Fibroblast of skin of scalp (primary cell): ENCODE data around the gene HEATR3. TPM values are rescaled to one million over a fixed set of nuclear protein-coding genes. Genes with fewer than 3 reads are reported as not detected.

Source experiments
- DNase-seq: peaks from one replicate; pipeline ENCODE4 v3.0.0-alpha.2; 2013
- polyA plus RNA-seq, 2 experiments: library from polyadenylated mRNA; unstranded; fragments of 120-200 nt; gene quantifications; one replicate each; pipeline ENCODE4 v1.2.1, GENCODE V29; 2013; ENCODE audit not compliant: insufficient read length in 2 of 2

Gene HEATR3
- 19.2 TPM for polyA plus RNA-seq (2013, experiment 1 of 2; ENCODE audit: insufficient read length)
- 19.7 TPM for polyA plus RNA-seq (2013, experiment 2 of 2; ENCODE audit: insufficient read length)

- peak; percentile 95 for DNase-seq
Observed at GRCh38 chr16:50065624-50066481, at the start of gene HEATR3. TSS of gene HEATR3 (plus strand) at chr16:50065970. CDS start at chr16:50066132, 162 bp downstream.

- no peak for DNase-seq
Observed at GRCh38 chr16:50017553-50017952, 48.2 kb upstream of the HEATR3 start.

GRCh38 chr16:50021544-50021943 lies 44.2 kb upstream of the HEATR3 start:
- DNase-seq, result no peak

- no peak for DNase-seq
Observed at GRCh38 chr16:50023641-50024040, 42.1 kb upstream of the HEATR3 start.

- no peak for DNase-seq
Observed at GRCh38 chr16:50024207-50024606, 41.6 kb upstream of the HEATR3 start.

- DNase-seq, result peak; percentile 97
Observed at GRCh38 chr16:50024684-50025536, 40.9 kb upstream of the HEATR3 start, which contains the start of gene CNEP1R1. TSS of gene CNEP1R1 (plus strand) at chr16:50025225. CDS start at chr16:50025316, 91 bp downstream.

- no peak for DNase-seq
Observed at GRCh38 chr16:50025537-50025931, 40.2 kb upstream of the HEATR3 start.

GRCh38 chr16:50027829-50028228 lies 37.9 kb upstream of the HEATR3 start:
- no peak for DNase-seq

GRCh38 chr16:50035468-50035992 lies 30.2 kb upstream of the HEATR3 start:
- no peak for DNase-seq

GRCh38 chr16:50036426-50036825 lies 29.3 kb upstream of the HEATR3 start:
- no peak for DNase-seq

- DNase-seq, result no peak
Observed at GRCh38 chr16:50037662-50038220, 28.0 kb upstream of the HEATR3 start.

GRCh38 chr16:50038286-50038685 lies 27.5 kb upstream of the HEATR3 start:
- DNase-seq, result no peak

- no peak for DNase-seq
Observed at GRCh38 chr16:50038756-50039529, 26.8 kb upstream of the HEATR3 start.

GRCh38 chr16:50040018-50040417 lies 25.8 kb upstream of the HEATR3 start:
- no peak for DNase-seq

GRCh38 chr16:50040710-50041109 lies 25.1 kb upstream of the HEATR3 start:
- DNase-seq, result no peak

GRCh38 chr16:50043358-50043757 lies 22.4 kb upstream of the HEATR3 start:
- DNase-seq, result no peak

- DNase-seq, result no peak
Observed at GRCh38 chr16:50045412-50045811, 20.4 kb upstream of the HEATR3 start.

GRCh38 chr16:50046853-50047252 lies 18.9 kb upstream of the HEATR3 start:
- DNase-seq, result no peak

GRCh38 chr16:50047864-50048263 lies 17.9 kb upstream of the HEATR3 start:
- no peak for DNase-seq

- peak; percentile 22 for DNase-seq
Observed at GRCh38 chr16:50050802-50051201, 15.0 kb upstream of the HEATR3 start.

GRCh38 chr16:50056226-50056625 lies 9.5 kb upstream of the HEATR3 start:
- DNase-seq, result no peak
